GM12878 (cell line): Measurements from ENCODE around the gene SCNM1. TPM values are rescaled to one million over a fixed set of nuclear protein-coding genes. Genes with fewer than 3 reads are reported as not detected.

Experiments used
- ATAC-seq: fragments of 200-7000 bp; cut with Tn5 transposase; 3 replicates; pipeline ENCODE4 v1.9.1; 2020; ENCODE audit warnings: mild to moderate bottlenecking, moderate library complexity
- BruUV-seq: library from RNA; stranded (reverse); fragments of 400-500 nt; replicated peaks from 2 replicates; lab custom pipeline; 2021; lab: Mats Ljungman, UMichigan
- CTCF ChIA-PET: fragments of 300-600 bp; sonication (Branson Sonifier 250); formaldehyde crosslinking; extraction: SDS; loops from one replicate; lab custom pipeline; 2021; ENCODE audit warnings: inconsistent platforms; lab: Yijun Ruan, JAX
- POLR2A ChIA-PET: fragments of 350-600 bp; formaldehyde crosslinking; extraction: SDS; loops from one replicate; lab custom pipeline; 2021; ENCODE audit warnings: inconsistent platforms; lab: Charles Lee
- RAD21 ChIA-PET: fragments of 300-600 bp; sonication (Branson Sonifier 250); formaldehyde crosslinking; loops from one replicate; lab custom pipeline; 2023; ENCODE audit warnings: antibody characterized with exemption; ENCODE audit not compliant: unreplicated experiment; lab: Charles Lee
- SMC1A ChIA-PET: fragments of 300-600 bp; sonication (Branson Sonifier 250); formaldehyde crosslinking; loops from one replicate; lab custom pipeline; 2023; ENCODE audit not compliant: unreplicated experiment, uncharacterized antibody; lab: Charles Lee
- DNase-seq: peaks from one replicate; pipeline ENCODE4 v3.0.0-alpha.2; 2011; ENCODE audit warnings: low read depth, low spot score
- FAIRE-seq: peaks from 3 replicates; lab custom pipeline; 2011; peaks lifted over from hg19 to GRCh38; lab: Jason Lieb, UNC
- H2AFZ ChIP-seq: 2 replicates; pipeline ENCODE4 v1.6.0; 2011; ENCODE audit warnings: low read depth, low read length, control low read depth; ENCODE audit not compliant: control insufficient read depth
- H3K27ac ChIP-seq: 2 replicates; pipeline ENCODE4 v1.5.1; 2011; ENCODE audit warnings: control low read depth; ENCODE audit not compliant: control insufficient read depth, insufficient read depth
- H3K27me3 ChIP-seq, 2 experiments: replicated peaks in 1 of 2; 2 replicates each; pipeline versions ENCODE4 v1.6.0 to v1.6.1; 2011; ENCODE audit warnings: low read length in 1 of 2; ENCODE audit not compliant: control insufficient read depth in 2 of 2, insufficient read depth in 2 of 2
- H3K36me3 ChIP-seq, 2 experiments: 2 replicates each; pipeline ENCODE4 v1.5.1; 2011; ENCODE audit warnings: low read length in 1 of 2; ENCODE audit not compliant: control insufficient read depth in 2 of 2, insufficient read depth in 2 of 2
- H3K4me1 ChIP-seq: 2 replicates; pipeline ENCODE4 v1.6.1; 2011; ENCODE audit warnings: mild to moderate bottlenecking, low read length, moderate library complexity, mixed read lengths; ENCODE audit not compliant: control insufficient read depth, insufficient read depth
- H3K4me2 ChIP-seq: 2 replicates; pipeline ENCODE4 v1.6.0; 2011; ENCODE audit warnings: control low read depth; ENCODE audit not compliant: control insufficient read depth, insufficient read depth
- H3K4me3 ChIP-seq: fragments of 200-600 bp; sonication (generic); 2 replicates; pipeline ENCODE4 v1.5.1; 2016
- H3K79me2 ChIP-seq: 2 replicates; pipeline ENCODE4 v1.6.0; 2011; ENCODE audit warnings: low read length; ENCODE audit not compliant: control insufficient read depth, insufficient read depth
- H3K9ac ChIP-seq: 2 replicates; pipeline ENCODE4 v1.8.0; 2011; ENCODE audit warnings: low read length, control low read depth, mixed read lengths; ENCODE audit not compliant: control insufficient read depth, insufficient read depth
- H3K9me3 ChIP-seq: replicated peaks from 3 replicates; pipeline ENCODE4 v1.5.1; 2011; ENCODE audit warnings: mild to moderate bottlenecking, low read length; ENCODE audit not compliant: control insufficient read depth, insufficient read depth
- H4K20me1 ChIP-seq: 2 replicates; pipeline ENCODE4 v1.6.0; 2011; ENCODE audit not compliant: control insufficient read depth, insufficient read depth
- ATF7 ChIP-seq: fragments of 450-650 bp; IDR thresholded peaks from 2 replicates; pipeline ENCODE4 v1.6.1; 2016; ENCODE audit warnings: low read depth, mild to moderate bottlenecking
- BACH1 ChIP-seq: fragments of 450-650 bp; IDR thresholded peaks from 2 replicates; pipeline ENCODE4 v1.6.1; 2017; ENCODE audit warnings: mild to moderate bottlenecking, borderline replicate concordance
- BRCA1 ChIP-seq: IDR thresholded peaks from 2 replicates; pipeline ENCODE4 v1.6.1; 2011; ENCODE audit warnings: low read depth, low read length, improper control_type of control experiment
- CUX1 ChIP-seq: IDR thresholded peaks from 2 replicates; pipeline ENCODE4 v1.6.1; 2012; ENCODE audit warnings: improper control_type of control experiment, low read depth, low read length; ENCODE audit not compliant: insufficient replicate concordance
- FOXM1 ChIP-seq: IDR thresholded peaks from 2 replicates; pipeline ENCODE4 v1.6.1; 2012; ENCODE audit warnings: low read depth, mild to moderate bottlenecking, inconsistent platforms, low read length, moderate library complexity
- MAX ChIP-seq: IDR thresholded peaks from 2 replicates; pipeline ENCODE4 v1.6.1; 2012; ENCODE audit warnings: low read depth, low read length, improper control_type of control experiment
- NBN ChIP-seq: fragments of 450-650 bp; IDR thresholded peaks from 2 replicates; pipeline ENCODE4 v1.6.1; 2016
- POU2F2 ChIP-seq: IDR thresholded peaks from 3 replicates; pipeline ENCODE4 v1.6.1; 2011; ENCODE audit warnings: low read depth, mild to moderate bottlenecking, low read length, borderline replicate concordance
- RAD21 ChIP-seq: IDR thresholded peaks from 2 replicates; pipeline ENCODE4 v1.6.1; 2011; ENCODE audit warnings: mild to moderate bottlenecking, low read depth, low read length, moderate library complexity; ENCODE audit not compliant: insufficient read depth
- RELB ChIP-seq: fragments of 450-650 bp; IDR thresholded peaks from 2 replicates; pipeline ENCODE4 v1.6.1; 2017; ENCODE audit warnings: low read depth, mild to moderate bottlenecking, moderate library complexity
- REST ChIP-seq: IDR thresholded peaks from 2 replicates; pipeline ENCODE4 v1.6.1; 2012; ENCODE audit warnings: mild to moderate bottlenecking, low read depth, low read length
- TCF3 ChIP-seq: IDR thresholded peaks from 2 replicates; pipeline ENCODE4 v1.6.1; 2012; ENCODE audit warnings: low read depth, mild to moderate bottlenecking, low read length, borderline replicate concordance; ENCODE audit not compliant: insufficient read depth
- WGBS: methylation state at CpG from one replicate; pipeline ENCODE4 v1.1.6; 2016; ENCODE audit warnings: low lambda C conversion rate; ENCODE audit not compliant: insufficient replicate concordance, insufficient coverage; ENCODE audit errors: missing lambda C conversion rate; 5-methylcytosine and 5-hydroxymethylcytosine counted together
- in situ Hi-C: fragments of 300-500 bp; cut with MboI; formaldehyde crosslinking; loops from 9 replicates; pipeline ENCODE4 v1.14.3; 2018; ENCODE audit warnings: mixed read lengths
- intact Hi-C: fragments of 100-400 bp; cut with micrococcal nuclease; formaldehyde crosslinking; loops from one replicate; pipeline ENCODE4 v1.14.2; 2022; ENCODE audit not compliant: unreplicated experiment
- polyA plus RNA-seq, 11 experiments: library from polyadenylated mRNA; depleted of rRNA in 4 of 11; unstranded in 6 of 11; stranded (reverse) in 5 of 11; fragments of >200 nt; fragmentation: Nextera tagmentation in 4 of 11; fragmentation: Illumina TruSeq in 1 of 11; extraction: Ambion mirVana in 4 of 11; extraction: Trizol in 1 of 11; gene quantifications; 1 replicate in 1 of 11; 2 replicates in 10 of 11; pipeline versions ENCODE4 v1.2.1 to v1.2.3, GENCODE V29; 2011 to 2016; ENCODE audit warnings: inconsistent platforms in 2 of 11, missing spikeins in 2 of 11, low read depth in 1 of 11
- total RNA-seq, 4 experiments: library from RNA; depleted of rRNA in 3 of 4; stranded (reverse); fragments of >200 nt in 3 of 4; fragmentation: Illumina TruSeq in 1 of 4; extraction: Trizol in 1 of 4; gene quantifications; 2 replicates each; pipeline versions ENCODE4 v1.2.1 to v1.2.3, GENCODE V29; 2013 to 2021

Gene SCNM1
- total and polyA plus RNA-seq, 10 of the 15 experiments (the other 5 are each of a cell fraction or from before 2014, with no cell fraction given): 25.8 to 207 (median 76.9) TPM

- Histone ChIP-seq H3K36me3 (no peaks in the 10 kb centered on the region), H2AFZ (peak overlapping the region; percentile 50), H4K20me1 (no peaks in the 10 kb centered on the region), H3K4me1 (no peaks in the 10 kb centered on the region), H3K9me3 (no peaks in the 10 kb centered on the region), H3K4me3 (peak overlapping the region; percentile 4; the same call in 1 of the 2 replicates), H3K9ac (no peak overlapping the region; the same call in 1 of the 2 replicates), H3K27me3 (no peaks in the 10 kb centered on the region), H3K27ac (no peak overlapping the region), H3K4me2 (peak overlapping the region; percentile 38; the same call in 1 of the 2 replicates), H3K79me2 (peaks cover 27% of the 10 kb centered on the region)
- CTCF ChIA-PET: interaction anchor here (0.6 to 6.3 kb wide), 5 partner anchors 8 to 144 kb away, joined by 3 to 70 read pairs (median 6); partner anchors contain the start of genes PSMD4 and TNFAIP8L2
- RAD21 ChIA-PET: interaction anchor here (0.7 to 1.9 kb wide), 3 partner anchors 55 to 1043 kb away, joined by 3 to 13 read pairs (median 3); no protein-coding TSS in a partner anchor
- POLR2A ChIA-PET: interaction anchor here (0.6 kb wide), 1 partner anchor 155 kb away, joined by 3 read pairs; no protein-coding TSS in a partner anchor
- BruUV-seq: no TSS peak
- 34% methylated on average over 12 of the region's 14 CpGs for WGBS
- in situ Hi-C loops: no loop called here
- no peak for FAIRE-seq
- intact Hi-C loops: loop anchor here (1.0 to 5.0 kb wide), 4 partner anchors 55 to 202 kb away; partner anchors contain the start of genes PI4KB and PSMB4
- peak; percentile 53 for DNase-seq
- SMC1A ChIA-PET: interaction anchor here (0.6 to 1.3 kb wide), 2 partner anchors 58 to 242 kb away, joined by 3 to 4 read pairs; partner anchors contain the start of gene PSMD4
- ATAC-seq: peak; percentile 57
- TF ChIP-seq REST: no peak
- no peak for TF ChIP-seq TCF3
- TF ChIP-seq RAD21: peak; percentile 68
- TF ChIP-seq NBN: 0 out of 2 replicates have a peak, but pooled peaks have one; percentile 37
- no peak for TF ChIP-seq ATF7
- 0 out of 2 replicates have a peak, but pooled peaks have one; percentile 48 for TF ChIP-seq FOXM1
- no peak for TF ChIP-seq BACH1
- TF ChIP-seq MAX: no peak
- TF ChIP-seq RELB: 0 out of 2 replicates have a peak, but pooled peaks have one; percentile 42
- TF ChIP-seq CUX1: no peak
- TF ChIP-seq POU2F2: no peak
- no peak for TF ChIP-seq BRCA1
These were observed 30.4 kb downstream of the SCNM1 start for GRCh38 chr1:151196292-151196800.
